GM12874 (cell line): ENCODE results near the gene RNF220.

Experiments used
- CTCF ChIP-seq: IDR thresholded peaks from 2 replicates; pipeline ENCODE4 v1.5.1; 2011; ENCODE audit warnings: low read depth, mild to moderate bottlenecking, control low read depth, low read length, moderate library complexity; ENCODE audit not compliant: insufficient read depth

RNF220 gene

GRCh38 chr1:44447051-44447810, 42.2 kb downstream of the RNF220 start:
- no peak for TF ChIP-seq CTCF

GRCh38 chr1:44453798-44454349, 48.8 kb downstream of the RNF220 start:
- TF ChIP-seq CTCF, result no peak

GRCh38 chr1:44454704-44455103, 49.6 kb downstream of the RNF220 start:
- TF ChIP-seq CTCF, result no peak

GRCh38 chr1:44460107-44460882, 55.2 kb downstream of the RNF220 start:
- TF ChIP-seq CTCF, result no peak

- TF ChIP-seq CTCF, result no peak
These were observed 59.3 kb downstream of the RNF220 start for GRCh38 chr1:44464361-44464760.

GRCh38 chr1:44467566-44467965, 62.5 kb downstream of the RNF220 start:
- TF ChIP-seq CTCF, result no peak

- no peak for TF ChIP-seq CTCF
These were observed 66.9 kb downstream of the RNF220 start for GRCh38 chr1:44471911-44472453.
